ENCODE results near the gene ZBTB32. TPM values are rescaled to one million over a fixed set of nuclear protein-coding genes. Genes with fewer than 3 reads are reported as not detected.

The ZBTB32 gene
- total RNA-seq, 3 donors from 2014 or later = 0.33 TPM; not detected in 2

DNA sequence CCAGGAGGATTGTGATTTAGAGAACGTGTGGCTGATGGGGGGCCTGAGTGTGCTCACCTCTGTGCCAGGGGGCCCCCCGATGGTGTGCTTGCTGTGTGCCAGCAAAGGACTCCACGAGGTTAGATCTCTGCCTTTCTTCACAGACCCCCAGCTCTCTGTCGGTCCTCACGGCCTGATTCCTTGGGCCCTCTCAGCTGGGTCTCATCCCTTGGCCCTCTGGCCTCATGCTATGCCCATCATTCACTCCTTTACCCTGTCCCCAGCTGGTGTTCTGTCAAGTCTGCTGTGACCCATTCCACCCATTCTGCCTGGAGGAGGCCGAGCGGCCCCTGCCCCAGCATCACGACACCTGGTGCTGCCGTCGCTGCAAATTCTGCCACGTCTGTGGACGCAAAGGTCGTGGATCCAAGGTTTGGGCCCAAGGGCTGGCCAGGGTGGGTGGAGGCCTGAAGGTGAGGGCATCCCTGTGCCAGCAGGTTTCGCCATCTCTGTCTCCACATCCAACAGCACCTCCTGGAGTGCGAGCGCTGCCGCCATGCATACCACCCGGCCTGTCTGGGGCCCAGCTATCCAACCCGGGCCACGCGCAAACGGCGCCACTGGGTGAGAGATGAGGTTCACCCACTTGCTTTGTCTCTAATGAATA is 21.0 kb downstream of the ZBTB32 start:
- intact Hi-C loops (cut with DNase I; ENCODE audit: low total_unique reads) = no loop called here
- Histone ChIP-seq H3K4me3 (no peak overlapping the region), H3K36me3 (peaks cover 22% of the 10 kb centered on the region), H3K4me1 (no peaks in the 10 kb centered on the region), H3K27ac (no peak overlapping the region), H3K9me3 (no peaks in the 10 kb centered on the region), H3K27me3 (no peaks in the 10 kb centered on the region)
- no peak for DNase-seq (ENCODE audit: low spot score in 2 of 2)
- TF ChIP-seq CTCF (IDR thresholded peaks at IDR 0.05) (no peak), POLR2A (IDR thresholded peaks at IDR 0.05) (no peak), POLR2AphosphoS5 (IDR thresholded peaks at IDR 0.05) (no peak)

- no peaks in the 10 kb centered on the region for H3K9me3 ChIP-seq
- no peaks in the 10 kb centered on the region for H3K4me1 ChIP-seq
- DNase-seq (ENCODE audit: low spot score in 2 of 2) = no peak
- peaks cover 22% of the 10 kb centered on the region for H3K36me3 ChIP-seq
- H3K4me3 ChIP-seq = no peak overlapping the region
- no peak overlapping the region for H3K27ac ChIP-seq
- TF ChIP-seq CTCF (IDR thresholded peaks at IDR 0.05) = no peak
- TF ChIP-seq POLR2AphosphoS5 (IDR thresholded peaks at IDR 0.05) = no peak
- TF ChIP-seq POLR2A (IDR thresholded peaks at IDR 0.05) = no peak
- intact Hi-C loops (cut with DNase I; ENCODE audit: low total_unique reads) = no loop called here
- no peaks in the 10 kb centered on the region for H3K27me3 ChIP-seq
Measured at GRCh38 chr19:35727053-35727955, 22.9 kb downstream of the ZBTB32 start.

GRCh38 chr19:35727956-35728706 is 23.8 kb downstream of the ZBTB32 start:
- Histone ChIP-seq H3K9me3 (no peaks in the 10 kb centered on the region), H3K4me1 (no peaks in the 10 kb centered on the region), H3K27ac (no peak overlapping the region), H3K4me3 (no peak overlapping the region), H3K27me3 (no peaks in the 10 kb centered on the region), H3K36me3 (peaks cover 22% of the 10 kb centered on the region)
- intact Hi-C loops (cut with DNase I; ENCODE audit: low total_unique reads) = no loop called here
- no peak for DNase-seq (ENCODE audit: low spot score in 2 of 2)
- TF ChIP-seq POLR2A (IDR thresholded peaks at IDR 0.05) (no peak), CTCF (IDR thresholded peaks at IDR 0.05) (no peak), POLR2AphosphoS5 (IDR thresholded peaks at IDR 0.05) (no peak)

GRCh38 chr19:35729021-35729420 is 24.7 kb downstream of the ZBTB32 start:
- H3K36me3 ChIP-seq = peaks cover 22% of the 10 kb centered on the region
- no peaks in the 10 kb centered on the region for H3K4me1 ChIP-seq

More at GRCh38 chr19:35729021-35729420, 24.7 kb downstream of the ZBTB32 start:
- no peaks in the 10 kb centered on the region for H3K9me3 ChIP-seq
- intact Hi-C loops (cut with DNase I; ENCODE audit: low total_unique reads) = no loop called here
- H3K27me3 ChIP-seq = no peaks in the 10 kb centered on the region
- TF ChIP-seq POLR2AphosphoS5 (IDR thresholded peaks at IDR 0.05) (no peak), POLR2A (IDR thresholded peaks at IDR 0.05) (no peak), CTCF (IDR thresholded peaks at IDR 0.05) (no peak)
- no peak overlapping the region for H3K4me3 ChIP-seq
- H3K27ac ChIP-seq = no peak overlapping the region
- DNase-seq (ENCODE audit: low spot score in 2 of 2) = no peak

Measured in breast epithelium (tissue), 4 donors.